ENCODE results near the gene ZXDA.
"Not testable (repeated sequence)": the region's sequence is repeated elsewhere in the genome, so short reads cannot be mapped to it uniquely, and the experiment has no call there.

Gene ZXDA

GRCh38 chrX:57910287-57910912, at the start of gene ZXDA:
TSS of gene ZXDA (minus strand) at chrX:57910458. CDS start at chrX:57910420, 38 bp downstream.
- DNase-seq, result not testable (repeated sequence)

- DNase-seq, result no peak
Observed at GRCh38 chrX:57952320-57952678, 42.0 kb upstream of the ZXDA start.

- no peak for DNase-seq
Observed at GRCh38 chrX:57951666-57952319, 41.5 kb upstream of the ZXDA start.

- DNase-seq, result no peak
Observed at GRCh38 chrX:57933321-57933720, 23.1 kb upstream of the ZXDA start.

- DNase-seq, result no peak
Observed at GRCh38 chrX:57932266-57932665, 22.0 kb upstream of the ZXDA start.

GRCh38 chrX:57930051-57930450, 19.8 kb upstream of the ZXDA start:
- DNase-seq, result no peak

GRCh38 chrX:57929373-57929772, 19.1 kb upstream of the ZXDA start:
- no peak for DNase-seq

GRCh38 chrX:57925806-57926205, 15.5 kb upstream of the ZXDA start:
- DNase-seq, result no peak

GRCh38 chrX:57918750-57919436, 8.6 kb upstream of the ZXDA start:
- DNase-seq, result no peak

GRCh38 chrX:57915680-57916079, 5.4 kb upstream of the ZXDA start:
- no peak for DNase-seq

- not testable (repeated sequence) for DNase-seq
Observed at GRCh38 chrX:57909595-57910286, 517 bp downstream of the ZXDA start.

GRCh38 chrX:57908972-57909594, 1.2 kb downstream of the ZXDA start:
- DNase-seq, result not testable (repeated sequence)

GRCh38 chrX:57906790-57907189, 3.5 kb downstream of the ZXDA start:
- DNase-seq, result no peak

GRCh38 chrX:57905141-57905540, 5.1 kb downstream of the ZXDA start:
- DNase-seq, result no peak

- DNase-seq, result no peak
Observed at GRCh38 chrX:57904176-57904880, 5.9 kb downstream of the ZXDA start.

- DNase-seq, result no peak
Observed at GRCh38 chrX:57902633-57903032, 7.6 kb downstream of the ZXDA start.

GRCh38 chrX:57901466-57901865, 8.8 kb downstream of the ZXDA start:
- no peak for DNase-seq

GRCh38 chrX:57900975-57901374, 9.3 kb downstream of the ZXDA start:
- DNase-seq, result no peak

GRCh38 chrX:57899906-57900305, 10.4 kb downstream of the ZXDA start:
- DNase-seq, result no peak

GRCh38 chrX:57899064-57899463, 11.2 kb downstream of the ZXDA start:
- DNase-seq, result no peak

GRCh38 chrX:57871463-57871862, 38.8 kb downstream of the ZXDA start:
- no peak for DNase-seq
